Endothelial cell of hepatic sinusoid (primary cell): Measurements from ENCODE around the gene TNNT1.

Experiments used
- in situ Hi-C: cut with HindIII; loops from 2 replicates; pipeline ENCODE4 v1.10.0; 2017; ENCODE audit warnings: low sequenced_read_pairs

TNNT1 gene, protein sequence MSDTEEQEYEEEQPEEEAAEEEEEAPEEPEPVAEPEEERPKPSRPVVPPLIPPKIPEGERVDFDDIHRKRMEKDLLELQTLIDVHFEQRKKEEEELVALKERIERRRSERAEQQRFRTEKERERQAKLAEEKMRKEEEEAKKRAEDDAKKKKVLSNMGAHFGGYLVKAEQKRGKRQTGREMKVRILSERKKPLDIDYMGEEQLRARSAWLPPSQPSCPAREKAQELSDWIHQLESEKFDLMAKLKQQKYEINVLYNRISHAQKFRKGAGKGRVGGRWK

DNA sequence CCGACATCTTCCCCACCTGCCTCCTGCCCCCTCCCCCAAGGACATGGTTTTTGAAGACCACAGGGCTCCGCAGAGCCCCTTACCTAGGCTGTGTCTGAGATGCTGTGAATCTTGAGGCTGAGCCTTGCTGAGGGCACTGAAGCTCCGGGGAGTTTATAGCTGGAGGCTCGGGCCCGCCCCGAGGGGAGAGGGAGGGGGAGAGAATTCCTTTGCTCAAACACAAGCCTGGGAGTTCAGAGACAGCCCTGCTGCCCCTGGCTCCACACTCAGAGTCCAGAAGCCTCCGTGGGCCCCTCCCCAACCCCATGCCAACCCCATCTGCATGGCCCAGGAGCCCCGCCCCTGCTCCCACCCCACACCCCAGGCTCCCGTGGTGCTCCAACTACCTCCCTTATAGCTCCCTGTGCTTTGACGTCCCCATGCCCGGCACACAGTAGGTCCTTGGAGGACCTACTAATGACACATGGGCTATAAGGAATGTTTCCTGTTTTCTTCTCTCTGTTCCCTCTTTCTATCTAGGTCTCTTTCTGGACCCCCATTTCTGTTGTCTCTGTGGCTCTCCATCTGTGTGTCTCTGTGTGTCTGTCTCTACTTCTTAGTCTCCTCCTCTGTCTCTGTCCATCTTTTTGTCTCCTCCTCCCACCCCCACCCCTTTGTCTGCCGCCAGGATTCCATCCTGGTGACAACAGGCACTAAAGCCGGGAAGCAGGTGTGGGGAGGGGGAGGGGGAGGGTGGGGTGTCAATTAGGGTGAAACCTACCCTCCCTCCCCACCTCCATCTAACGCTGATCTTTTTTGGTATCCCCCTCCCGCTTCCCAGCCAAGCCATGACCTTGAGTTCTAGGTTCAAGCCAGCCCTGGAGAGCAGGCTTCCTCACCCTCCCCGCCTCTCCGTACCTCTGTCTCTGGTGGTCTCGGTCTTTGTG is at the start of gene TNNT1:
Gene TNNT1 (minus strand): TSS at position 129 of the 926 bp plus-strand sequence. CDS start 2,049 bp downstream, outside the sequence.
- in situ Hi-C loops: no loop called here

DNA sequence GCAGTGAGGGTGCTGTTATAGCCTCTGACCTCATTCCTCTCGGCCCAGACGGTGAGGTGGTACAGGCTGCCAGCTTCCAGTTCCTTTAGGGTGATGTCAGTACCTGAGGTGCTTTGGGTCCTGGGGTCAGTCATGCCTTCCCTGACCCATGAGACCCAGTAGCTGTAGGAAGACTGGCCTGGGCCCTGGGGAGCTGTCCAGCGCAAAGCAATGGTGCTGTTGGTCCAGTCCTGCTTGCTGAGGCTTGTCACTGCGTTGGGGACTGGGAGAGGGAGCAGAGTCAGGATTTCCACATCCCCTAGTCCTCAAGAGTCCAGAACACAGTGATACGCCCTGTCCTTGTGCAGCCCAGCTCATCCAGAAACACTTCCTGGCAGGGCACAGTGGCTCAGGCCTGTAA is 49.6 kb upstream of the TNNT1 start:
- in situ Hi-C loops: no loop called here

DNA sequence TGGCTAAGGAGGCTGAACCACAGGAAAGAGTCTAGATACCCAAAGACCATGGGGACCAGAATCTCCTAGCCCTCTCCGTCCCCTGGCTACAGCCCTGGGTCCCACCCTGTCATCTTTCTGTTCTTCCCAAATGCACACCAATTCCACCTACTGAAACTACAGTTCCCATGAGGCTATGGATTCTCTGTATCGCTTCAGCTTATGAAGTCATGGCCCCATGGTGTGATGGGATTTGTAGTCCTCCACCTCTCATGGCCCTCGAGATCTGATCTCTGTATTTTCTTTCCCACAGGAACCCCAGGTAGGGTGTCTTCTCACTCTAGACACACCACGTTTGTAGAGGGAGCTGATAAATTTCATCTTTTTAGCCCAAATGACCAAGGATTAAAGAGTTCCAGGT is 48.5 kb upstream of the TNNT1 start:
- in situ Hi-C loops: no loop called here

DNA sequence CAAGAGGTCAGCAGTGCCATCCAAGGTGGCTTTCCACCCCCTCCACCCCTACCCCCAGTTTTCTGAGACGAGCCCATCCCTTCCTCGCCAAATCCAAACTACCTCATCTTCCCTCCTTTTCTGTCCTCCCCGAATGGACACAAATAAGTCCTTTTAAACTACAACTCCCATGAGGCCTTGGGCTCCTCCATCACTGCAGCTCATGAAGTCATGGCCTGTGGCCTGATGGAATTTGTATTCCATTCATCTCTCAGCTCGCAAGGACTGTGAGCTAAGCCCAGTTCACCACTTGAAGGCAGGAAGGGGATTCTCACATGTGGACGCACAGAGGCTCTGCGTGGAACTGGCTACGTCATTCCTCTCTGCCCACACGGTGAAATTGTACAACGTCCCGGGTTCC is 47.8 kb upstream of the TNNT1 start:
- in situ Hi-C loops: no loop called here

DNA sequence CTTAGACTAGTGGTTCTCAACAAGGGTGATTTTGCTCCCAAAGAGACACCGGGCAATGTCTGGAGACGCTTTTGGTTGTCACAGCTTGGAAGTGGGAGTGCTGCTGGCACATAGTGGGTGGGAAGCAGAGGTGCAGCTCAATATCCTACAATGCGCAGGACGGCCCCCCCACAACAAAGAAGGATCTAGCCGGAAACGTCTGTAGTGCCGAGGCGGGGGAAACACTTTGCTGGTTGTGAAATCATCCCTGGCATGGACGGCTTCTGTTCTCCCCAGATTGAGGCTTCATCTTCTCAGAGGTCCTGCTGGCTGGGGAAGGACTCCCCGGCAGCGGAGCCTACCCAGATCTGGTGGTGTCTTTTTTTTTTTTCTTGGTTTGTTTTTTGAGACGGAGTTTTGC is 44.5 kb upstream of the TNNT1 start:
- in situ Hi-C loops: no loop called here

DNA sequence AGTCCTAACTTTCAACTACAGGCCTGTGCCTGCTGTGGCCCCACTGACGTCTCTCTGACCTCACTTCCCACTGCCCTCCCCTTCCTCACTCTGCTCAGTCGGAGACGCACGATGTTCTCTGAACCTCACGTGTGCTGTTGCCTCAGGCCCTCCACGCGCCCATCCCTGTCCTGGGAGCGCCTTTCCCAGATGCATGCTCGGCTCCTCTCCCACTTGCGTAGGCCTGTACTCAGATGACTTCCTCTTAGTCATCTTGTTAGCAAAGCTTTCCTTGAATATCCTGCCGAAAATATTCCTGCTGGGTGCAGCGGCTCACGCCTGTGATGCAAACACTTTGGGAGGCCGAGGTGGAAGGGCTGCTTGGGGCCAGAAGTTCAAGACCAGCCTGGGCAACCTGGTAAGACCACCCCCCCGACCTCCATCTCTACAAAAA is 40.4 kb upstream of the TNNT1 start:
- in situ Hi-C loops: no loop called here

DNA sequence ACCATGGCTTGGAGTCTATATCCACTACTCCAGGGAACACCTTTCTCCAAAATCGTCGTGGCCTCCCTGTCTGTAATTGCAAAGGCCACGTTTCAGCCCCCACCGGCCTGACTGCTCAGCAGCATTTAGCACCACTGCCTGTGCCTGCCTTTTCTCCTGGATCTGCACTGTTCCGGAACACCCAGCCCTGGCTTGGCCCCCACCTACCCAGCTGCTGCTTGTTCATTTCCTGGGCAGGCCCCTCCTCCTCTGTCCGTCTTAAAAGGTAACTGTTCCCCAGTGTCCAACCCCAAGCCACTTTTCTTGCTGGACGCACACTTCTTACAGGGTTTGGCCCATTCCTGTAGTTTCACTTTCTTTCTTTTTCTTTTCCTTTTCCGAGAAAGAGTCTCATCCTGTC is 39.6 kb upstream of the TNNT1 start:
- in situ Hi-C loops: no loop called here

GRCh38 chr19:55186080-55186479 is 37.1 kb upstream of the TNNT1 start:
- in situ Hi-C loops: no loop called here

DNA sequence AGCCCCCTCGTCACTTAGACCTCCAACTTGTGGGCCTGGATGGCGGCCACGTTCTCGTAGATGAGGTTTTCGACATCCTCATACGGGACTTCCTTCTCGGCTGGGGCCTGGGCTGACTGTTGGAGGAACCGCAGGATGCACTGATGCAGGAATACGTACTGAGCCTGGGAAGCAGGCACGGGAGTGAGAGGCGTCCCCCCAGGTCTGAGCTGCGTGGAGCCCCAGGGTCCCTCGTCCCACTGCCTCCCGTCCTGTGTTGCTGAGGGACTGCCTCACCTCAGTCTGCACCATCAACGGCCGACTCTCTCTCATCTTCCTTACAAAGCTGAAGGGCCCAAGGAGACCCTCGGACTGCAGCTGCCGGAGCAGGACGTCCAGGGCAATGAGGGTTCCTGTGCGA is 32.7 kb upstream of the TNNT1 start:
- in situ Hi-C loops: no loop called here

DNA sequence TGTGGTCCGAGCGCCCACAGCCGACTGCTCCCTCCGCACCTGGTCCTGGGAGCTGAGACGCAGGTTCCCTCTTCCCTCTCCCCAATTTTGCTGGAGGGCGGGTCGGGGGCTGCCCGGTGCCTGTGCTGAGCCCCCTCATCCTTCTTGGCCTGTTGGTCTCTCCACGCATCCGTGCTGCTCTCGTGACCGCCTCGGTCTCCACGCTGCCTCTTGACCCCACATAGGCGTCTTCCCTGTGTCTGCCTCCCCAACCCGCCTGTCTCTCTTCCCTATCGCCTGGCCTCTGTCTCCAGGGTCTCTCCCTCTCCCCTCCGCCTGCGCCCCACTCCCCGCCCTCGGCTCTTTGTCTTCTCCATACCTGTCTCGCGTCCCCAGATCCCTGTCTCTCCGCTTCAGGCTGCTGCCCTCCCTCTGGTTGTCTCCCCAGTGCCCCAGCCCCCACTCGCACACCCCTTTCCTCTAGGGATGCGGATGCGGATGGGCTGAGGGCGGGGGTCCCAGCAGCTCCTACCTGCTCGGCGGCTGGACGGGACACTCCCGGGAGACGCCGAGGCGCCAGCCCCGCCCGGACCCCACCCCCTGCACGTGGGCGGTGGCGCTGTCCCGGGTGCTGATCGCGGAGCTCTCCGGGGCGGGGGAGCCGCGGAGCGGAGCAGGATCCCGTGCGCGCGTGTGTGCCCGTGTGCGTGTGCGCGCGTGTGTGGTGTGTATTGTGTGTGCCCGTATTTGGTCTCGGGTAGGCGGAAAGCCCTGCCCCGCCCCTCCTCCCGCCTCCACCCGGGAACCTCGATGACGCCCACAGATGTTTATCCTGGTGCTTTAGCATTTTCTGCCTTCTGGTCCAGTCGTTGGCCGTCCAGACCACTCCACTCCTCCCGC is 30.8 kb upstream of the TNNT1 start, which contains the start of gene SYT5:
Gene SYT5 (minus strand): TSS at position 684 of the 879 bp plus-strand sequence. CDS start 1,248 bp downstream, outside the sequence.
- in situ Hi-C loops: loop anchor here (10.0 kb wide), 1 partner anchor 295 kb away; the partner anchor contains the start of gene ZNF628

DNA sequence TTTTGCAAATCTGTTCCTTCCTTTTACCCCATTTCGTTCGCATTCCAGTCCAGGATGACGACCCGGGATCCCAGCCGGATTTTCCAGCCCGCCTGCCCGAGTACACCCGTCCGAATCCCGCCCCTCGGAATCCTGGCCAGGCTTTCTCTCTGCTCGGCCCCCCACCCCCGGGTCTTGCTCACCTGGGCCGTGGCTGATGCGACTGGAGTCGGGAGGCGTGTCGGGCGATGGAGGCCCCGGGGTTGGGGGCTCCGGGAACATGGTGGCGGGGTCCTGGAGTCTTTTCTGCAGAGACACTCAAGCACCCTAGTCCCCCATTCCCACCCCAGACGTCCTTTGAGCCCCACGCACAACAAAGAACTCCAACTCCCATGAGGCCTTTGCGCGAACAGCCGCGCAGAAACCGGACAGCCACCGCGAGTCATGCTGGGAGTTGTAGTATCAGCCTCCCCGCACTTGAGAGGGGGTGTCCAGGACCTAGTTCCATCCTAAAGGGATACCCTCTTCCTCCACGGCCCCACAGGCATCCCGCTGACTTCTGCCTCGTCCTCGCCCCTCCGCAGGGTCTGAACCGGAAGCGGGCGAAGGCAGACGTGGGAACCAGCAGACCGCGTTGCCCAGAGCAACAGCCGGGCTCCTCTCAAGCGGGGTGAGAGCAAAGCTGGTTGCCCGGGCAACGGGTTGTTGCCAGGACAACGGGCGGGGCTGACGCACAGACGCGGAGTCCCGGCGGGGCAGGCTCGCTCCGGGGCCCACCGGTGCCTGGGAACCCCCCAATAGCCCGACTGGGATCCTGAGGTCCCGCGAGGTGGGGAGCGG is 30.0 kb upstream of the TNNT1 start:
- in situ Hi-C loops: loop anchor here (10.0 kb wide), 1 partner anchor 296 kb away; the partner anchor contains the start of gene ZNF628

DNA sequence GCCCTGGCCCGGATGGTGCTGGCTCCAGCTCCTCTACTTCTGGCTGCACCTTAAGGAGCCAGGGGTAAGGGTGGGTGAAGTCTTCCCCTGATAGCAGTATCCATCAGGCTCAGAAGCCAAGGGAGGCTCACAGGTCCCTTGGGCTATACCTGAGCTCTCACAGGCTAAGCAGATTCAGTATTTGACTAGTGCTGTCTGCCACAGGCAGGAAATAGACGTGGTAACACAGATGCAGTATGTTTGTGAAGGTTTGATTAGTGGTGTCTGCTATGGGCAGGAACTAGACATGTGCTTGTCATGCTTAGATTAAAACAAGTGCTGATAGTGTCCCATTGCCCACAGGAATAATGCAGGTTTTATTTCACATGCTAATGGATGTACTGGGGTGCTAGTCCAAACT is 27.1 kb upstream of the TNNT1 start:
- in situ Hi-C loops: loop anchor here (10.0 kb wide), 1 partner anchor 299 kb away; the partner anchor contains the start of gene ZNF628

GRCh38 chr19:55175117-55175867 is 26.3 kb upstream of the TNNT1 start:
- in situ Hi-C loops: loop anchor here (10.0 kb wide), 1 partner anchor 300 kb away; the partner anchor contains the start of gene ZNF628

- in situ Hi-C loops: loop anchor here (5.0 to 10.0 kb wide), 8 partner anchors 58 to 338 kb away; partner anchors contain the start of gene ZNF628
Measured at GRCh38 chr19:55174425-55175116, 25.6 kb upstream of the TNNT1 start.

DNA sequence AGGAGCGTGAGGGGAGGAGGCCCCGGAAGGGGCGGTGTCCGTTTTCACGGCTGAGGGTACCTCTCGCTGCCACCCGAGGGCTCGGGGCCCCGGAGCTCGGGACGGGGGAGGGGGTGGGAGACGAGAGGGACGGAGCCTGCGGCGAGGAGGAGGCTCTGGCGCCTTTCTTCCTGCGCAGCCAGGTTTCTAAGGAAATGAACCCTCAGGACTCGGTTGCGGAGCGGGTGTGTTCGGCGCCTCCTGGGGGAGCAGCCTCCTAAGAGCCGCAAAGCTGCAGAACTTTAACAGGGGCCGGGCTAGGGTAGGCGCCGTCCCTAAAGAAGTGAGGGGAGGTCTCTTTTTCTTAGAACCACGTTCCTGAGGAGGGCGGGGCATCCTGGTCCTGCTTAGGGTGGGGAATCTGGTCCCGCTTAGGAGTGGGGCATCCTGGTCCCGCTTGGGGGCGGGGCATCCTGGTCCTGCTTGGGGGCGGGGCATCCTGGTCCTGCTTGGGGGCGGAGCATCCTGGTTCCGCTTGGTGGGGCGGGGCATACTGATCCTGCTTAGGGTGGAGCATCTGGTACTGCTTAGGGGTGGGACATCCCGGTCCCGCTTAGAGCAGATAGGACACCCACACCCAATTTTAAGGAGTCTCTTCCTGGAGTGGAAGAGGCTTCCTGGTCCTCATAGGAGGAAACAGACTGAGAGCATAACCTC is 24.9 kb upstream of the TNNT1 start:
- in situ Hi-C loops: loop anchor here (5.0 to 10.0 kb wide), 8 partner anchors 58 to 338 kb away; partner anchors contain the start of gene ZNF628

- in situ Hi-C loops: loop anchor here (5.0 to 10.0 kb wide), 8 partner anchors 59 to 339 kb away; partner anchors contain the start of gene ZNF628
Measured at GRCh38 chr19:55173186-55173713, 24.2 kb upstream of the TNNT1 start.

- in situ Hi-C loops: loop anchor here (5.0 to 10.0 kb wide), 8 partner anchors 60 to 340 kb away; partner anchors contain the start of gene ZNF628
Measured at GRCh38 chr19:55172741-55173140, 23.7 kb upstream of the TNNT1 start.
